ENCODE measurements around the gene AIG1. TPM values are rescaled to one million over a fixed set of nuclear protein-coding genes. Genes with fewer than 3 reads are reported as not detected.

AIG1 gene
- total RNA-seq, 1 experiment from 2014 or later = 51.1 TPM

GRCh38 chr6:143295932-143296331, 235.2 kb downstream of the AIG1 start:
- intact Hi-C loops (cut with micrococcal nuclease) = no loop called here
- ChIA-PET RAD21 (ENCODE audit: low non-redundant PET in 1 of 2, low total read pairs in 2 of 2, uncharacterized antibody in 2 of 2, unreplicated experiment in 2 of 2) (no interaction called here), CTCF (no interaction called here), POLR2A (no interaction called here)
- Histone ChIP-seq H3K4me3 (replicated peaks in 1 of 2; ENCODE audit: low read depth in 1 of 2, low read length in 2 of 2) (no peak overlapping the region), H3K9ac (ENCODE audit: low read length) (no peak overlapping the region), H3K4me1 (ENCODE audit: control insufficient read depth in 1 of 2, insufficient read depth in 2 of 2, low read length in 2 of 2) (no peaks in the 10 kb centered on the region), H3K4me2 (ENCODE audit: low read length) (no peak overlapping the region), H3K27me3 (ENCODE audit: insufficient read depth, low read length) (no peaks in the 10 kb centered on the region), H4K20me1 (ENCODE audit: insufficient read depth) (no peaks in the 10 kb centered on the region), H3K27ac (ENCODE audit: low read depth, low read length) (no peak overlapping the region), H3K9me3 (ENCODE audit: control insufficient read depth in 1 of 2, insufficient read depth in 1 of 2, low read depth in 1 of 2, low read length in 2 of 2) (no peaks in the 10 kb centered on the region), H3K79me2 (ENCODE audit: insufficient read depth, low read length) (no peaks in the 10 kb centered on the region), H3K9me2 (ENCODE audit: insufficient read depth) (no peaks in the 10 kb centered on the region), H3K36me3 (ENCODE audit: control insufficient read depth in 1 of 2, insufficient read depth in 2 of 2, low read length in 2 of 2) (no peaks in the 10 kb centered on the region), H2AFZ (ENCODE audit: low read depth, low read length, poor library complexity, severe bottlenecking) (no peak overlapping the region)
- TF ChIP-seq JUND (IDR thresholded peaks at IDR 0.05) (no peak), ZBTB33 (IDR thresholded peaks at IDR 0.05; ENCODE audit: extremely low read depth, insufficient replicate concordance, low read length) (no peak), FOSL1 (IDR thresholded peaks at IDR 0.05; ENCODE audit: low read depth) (no peak), POLR2AphosphoS5 (IDR thresholded peaks at IDR 0.05; ENCODE audit: low read depth, low read length) (no peak), TCF7L2 (IDR thresholded peaks at IDR 0.05; ENCODE audit: borderline replicate concordance, extremely low read depth, insufficient read depth, insufficient read length) (no peak), EZH2 (IDR thresholded peaks at IDR 0.05) (no peak), ZNF274 (IDR thresholded peaks at IDR 0.05; ENCODE audit: low read depth, low read length) (no peak), CBX3 (IDR thresholded peaks at IDR 0.05; ENCODE audit: low read depth) (no peak), ZFX (IDR thresholded peaks at IDR 0.05) (no peak), CEBPB (IDR thresholded peaks at IDR 0.05; ENCODE audit: low read depth) (no peak), SP1 (IDR thresholded peaks at IDR 0.05; ENCODE audit: low read depth) (no peak), EGR1 (IDR thresholded peaks at IDR 0.05; ENCODE audit: low read depth) (no peak), CTCF (IDR thresholded peaks at IDR 0.05 in 2 of 3, conservative IDR thresholded peaks at IDR 0.05 in 1 of 3; ENCODE audit: borderline replicate concordance in 1 of 3, insufficient read depth in 1 of 3, low read depth in 2 of 3, low read length in 2 of 3) (no peak), RAD21 (IDR thresholded peaks at IDR 0.05; ENCODE audit: low read depth) (no peak), ELF1 (IDR thresholded peaks at IDR 0.05; ENCODE audit: borderline replicate concordance, low read depth) (no peak), REST (IDR thresholded peaks at IDR 0.05; ENCODE audit: low read depth) (no peak), EZH2phosphoT487 (IDR thresholded peaks at IDR 0.05; ENCODE audit: borderline replicate concordance) (no peak), SRF (IDR thresholded peaks at IDR 0.05; ENCODE audit: low read depth) (no peak), YY1 (IDR thresholded peaks at IDR 0.05; ENCODE audit: extremely low read depth, insufficient replicate concordance, low read depth, low read length) (no peak), SIN3A (IDR thresholded peaks at IDR 0.05; ENCODE audit: low read depth) (no peak)
- ATAC-seq (no peak), DNase-seq (ENCODE audit: low read depth, low spot score) (no peak)
- BruUV-seq (replicated peaks) = no TSS peak
